ENCODE data around the gene DZIP1. TPM values are rescaled to one million over a fixed set of nuclear protein-coding genes. Genes with fewer than 3 reads are reported as not detected.
A peak's percentile ranks its signal among the peaks of the same experiment; 100 is the strongest.

DZIP1 gene
- total RNA-seq, 2 donors from 2014 or later, result not detected

DNA sequence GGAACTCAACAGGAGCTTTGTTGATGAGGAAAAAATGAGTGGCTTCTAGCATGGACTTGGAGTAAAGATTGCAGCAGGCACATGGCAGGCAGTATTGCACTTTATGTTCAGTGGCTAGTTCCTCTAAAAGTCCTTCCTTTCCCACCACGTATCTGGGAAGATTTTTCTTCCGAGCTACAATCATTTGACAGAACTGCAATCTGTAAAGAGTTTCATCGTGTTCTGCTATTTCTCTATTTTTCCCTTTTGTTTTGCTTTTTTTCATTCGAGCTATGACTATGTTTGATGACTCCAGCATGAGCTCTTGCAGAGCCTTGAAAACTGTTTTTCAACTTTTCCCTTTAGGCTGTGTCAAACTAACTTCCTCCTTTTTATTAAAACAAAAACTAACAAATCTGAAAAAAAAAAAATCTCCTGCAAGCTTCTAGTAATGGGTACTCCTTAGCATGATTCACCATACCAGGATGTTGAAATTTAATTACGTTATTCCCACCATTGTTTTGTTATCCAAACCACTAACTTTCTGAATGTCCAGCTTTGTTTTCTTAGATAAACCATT, 79.7 kb downstream of the DZIP1 start:
- no peak overlapping the region for H3K4me3 Mint-ChIP-seq
- no peak overlapping the region for H3K27ac Mint-ChIP-seq
- no peaks in the 10 kb centered on the region for H3K4me1 Mint-ChIP-seq (ENCODE audit: low read depth in 2 of 2)
- no peak for ATAC-seq
- H3K9me3 Mint-ChIP-seq, result no peaks in the 10 kb centered on the region
- DNase-seq (ENCODE audit: low spot score), result no peak
- H3K27me3 Mint-ChIP-seq, result peaks cover 13 to 38% of the 10 kb centered on the region in 2 donors
- H3K36me3 Mint-ChIP-seq, result no peaks in the 10 kb centered on the region

DNA sequence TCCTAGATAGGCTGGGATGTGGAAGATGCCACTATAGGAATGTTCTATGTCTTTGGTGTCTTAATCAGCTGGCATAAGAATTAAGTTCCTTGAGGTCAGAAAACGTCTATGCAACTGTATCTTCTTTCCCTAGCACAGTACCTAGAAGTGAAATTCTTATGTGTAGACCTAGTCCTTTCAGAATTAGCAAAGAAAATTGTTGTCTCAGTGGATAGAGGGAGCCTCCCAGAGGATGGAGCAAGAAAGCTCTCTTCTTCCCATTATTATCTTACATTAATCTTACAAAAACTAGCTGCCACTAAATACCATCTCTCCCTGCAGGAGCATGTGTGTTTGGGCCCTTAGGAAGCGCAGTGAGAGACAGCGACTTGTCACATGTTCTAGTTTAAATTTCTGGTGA, 80.4 kb downstream of the DZIP1 start:
- H3K9me3 Mint-ChIP-seq, result no peaks in the 10 kb centered on the region
- DNase-seq (ENCODE audit: low spot score) (no peak), ATAC-seq (no peak)
- peaks cover 14 to 46% of the 10 kb centered on the region in 2 donors for H3K27me3 Mint-ChIP-seq
- H3K27ac Mint-ChIP-seq, result no peak overlapping the region
- H3K36me3 Mint-ChIP-seq, result no peaks in the 10 kb centered on the region
- no peaks in the 10 kb centered on the region for H3K4me1 Mint-ChIP-seq (ENCODE audit: low read depth in 2 of 2)
- no peak overlapping the region for H3K4me3 Mint-ChIP-seq

DNA sequence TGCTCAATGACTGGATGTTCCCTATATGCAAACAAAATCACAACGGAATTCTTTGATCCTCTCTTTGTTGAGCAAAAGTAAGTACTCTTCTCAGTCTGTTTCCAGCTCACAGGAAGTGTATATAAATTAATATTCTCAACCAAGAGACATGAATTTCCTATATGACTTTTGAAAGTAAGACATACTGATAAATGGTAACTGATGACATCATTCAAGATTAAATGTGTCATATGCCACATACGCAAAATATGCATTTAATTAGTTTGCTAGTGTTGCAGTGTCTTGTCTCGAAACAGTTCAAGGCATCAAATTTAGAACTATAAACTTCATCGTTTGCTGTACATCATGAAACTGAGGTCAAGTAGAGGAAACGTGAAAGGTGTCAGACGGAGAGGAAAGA, 84.1 kb downstream of the DZIP1 start:
- H3K36me3 Mint-ChIP-seq, result no peaks in the 10 kb centered on the region

DNA sequence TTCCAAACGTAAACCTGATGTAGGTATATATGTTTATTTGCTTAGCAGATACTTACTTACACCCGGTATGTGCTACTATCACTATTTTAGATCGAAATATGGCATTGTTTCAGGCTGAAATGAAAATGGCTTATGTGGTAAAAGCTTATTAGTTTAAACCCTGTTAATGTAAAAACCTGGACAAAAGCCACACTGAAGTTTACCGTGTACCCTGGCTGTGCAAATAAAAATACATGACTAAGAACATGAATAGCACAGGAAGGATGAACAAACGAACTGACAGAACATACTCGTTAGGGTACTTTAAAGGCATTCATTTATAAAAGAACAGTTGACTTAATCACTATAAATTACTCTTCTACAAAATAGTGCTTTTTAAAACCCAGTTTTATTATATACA, 85.4 kb downstream of the DZIP1 start:
- ATAC-seq (no peak), DNase-seq (ENCODE audit: low spot score) (no peak)
- H3K4me3 Mint-ChIP-seq, result no peak overlapping the region
- H3K36me3 Mint-ChIP-seq, result no peaks in the 10 kb centered on the region
- no peak overlapping the region for H3K27ac Mint-ChIP-seq
- no peaks in the 10 kb centered on the region for H3K9me3 Mint-ChIP-seq
- H3K27me3 Mint-ChIP-seq, result peaks cover 21 to 35% of the 10 kb centered on the region in 2 donors
- H3K4me1 Mint-ChIP-seq (ENCODE audit: low read depth in 2 of 2), result no peaks in the 10 kb centered on the region

More for the DNA sequence above, 84.1 kb downstream of the DZIP1 start:
- H3K27me3 Mint-ChIP-seq, result peaks cover 15 to 32% of the 10 kb centered on the region in 2 donors
- H3K4me3 Mint-ChIP-seq, result no peak overlapping the region
- H3K4me1 Mint-ChIP-seq (ENCODE audit: low read depth in 2 of 2), result no peaks in the 10 kb centered on the region
- DNase-seq (ENCODE audit: low spot score) (no peak), ATAC-seq (no peak)
- no peaks in the 10 kb centered on the region for H3K9me3 Mint-ChIP-seq
- H3K27ac Mint-ChIP-seq, result no peak overlapping the region

DNA sequence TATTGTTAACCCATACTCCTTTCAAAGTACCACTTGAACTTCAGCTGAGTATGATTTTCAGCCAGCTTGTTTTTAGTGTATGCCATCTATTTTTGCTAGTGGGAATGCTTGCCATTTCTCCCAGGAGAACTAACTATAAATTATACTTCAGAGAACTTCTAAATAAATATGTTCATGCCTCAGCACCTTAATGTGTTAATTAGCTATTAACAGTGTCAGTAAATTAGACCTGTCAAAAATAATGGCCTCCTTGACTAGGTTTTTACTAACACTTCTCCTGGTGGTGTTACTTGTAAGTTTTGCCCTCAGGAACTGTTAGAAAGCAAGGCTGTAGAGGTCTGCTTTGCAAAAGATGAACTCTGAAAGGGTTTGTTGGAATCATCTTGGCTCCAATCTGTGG, 87.5 kb downstream of the DZIP1 start:
- no peak for DNase-seq (ENCODE audit: low spot score)
- no peaks in the 10 kb centered on the region for H3K9me3 Mint-ChIP-seq
- no peak overlapping the region for H3K27ac Mint-ChIP-seq
- no peaks in the 10 kb centered on the region for H3K36me3 Mint-ChIP-seq
- H3K4me1 Mint-ChIP-seq (ENCODE audit: low read depth in 2 of 2), result no peaks in the 10 kb centered on the region
- H3K27me3 Mint-ChIP-seq, result peaks cover 20 to 39% of the 10 kb centered on the region in 2 donors
- no peak overlapping the region for H3K4me3 Mint-ChIP-seq
- ATAC-seq, result no peak

DNA sequence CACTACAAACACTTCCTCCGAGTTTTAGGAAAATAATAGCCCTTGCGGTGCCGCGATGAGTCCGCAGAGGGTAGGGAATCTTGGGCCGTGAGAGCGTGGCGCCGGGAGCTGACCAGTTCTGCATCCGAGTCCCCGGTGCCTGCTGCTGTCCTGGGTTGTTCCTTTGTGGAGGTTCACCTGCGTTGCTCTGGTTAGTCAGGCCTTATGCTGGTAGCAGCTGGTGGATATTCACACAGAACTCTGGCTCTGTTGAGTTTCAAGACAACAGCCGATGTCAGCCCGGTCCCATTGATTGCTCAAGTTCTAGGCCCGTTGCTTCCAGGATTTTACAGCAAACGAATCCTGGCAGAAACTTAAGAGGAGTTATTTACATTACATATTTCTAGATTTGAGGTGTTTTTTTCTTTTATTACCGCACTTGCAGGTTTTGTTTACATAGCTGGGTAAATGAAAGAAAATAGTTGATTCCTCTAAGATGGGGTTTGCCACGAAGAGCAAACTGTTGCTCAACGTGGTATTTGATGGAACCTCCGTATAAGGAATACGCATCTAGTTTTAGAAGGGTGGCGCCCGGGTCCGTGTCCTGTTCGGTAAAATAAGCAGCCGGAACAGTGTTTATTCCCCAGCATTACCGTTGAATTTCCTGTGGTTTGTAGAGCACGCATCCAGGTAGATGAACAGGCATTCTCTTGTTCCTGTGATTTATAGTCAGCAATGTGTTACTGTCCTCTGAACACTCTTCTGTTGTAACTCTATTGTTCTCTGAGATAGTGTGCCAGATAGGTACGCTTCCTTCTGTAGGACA, 90.7 kb downstream of the DZIP1 start:
- DNase-seq (ENCODE audit: low spot score), result no peak
- Mint-ChIP-seq H3K4me1 (ENCODE audit: low read depth in 2 of 2) (peaks cover 0 to 3% of the 10 kb centered on the region in 2 donors), H3K27ac (no peak overlapping the region), H3K27me3 (peaks cover 38 to 49% of the 10 kb centered on the region in 2 donors), H3K36me3 (peaks cover 5% of the 10 kb centered on the region), H3K9me3 (no peaks in the 10 kb centered on the region), H3K4me3 (no peak overlapping the region)
- ATAC-seq, result no peak

DNA sequence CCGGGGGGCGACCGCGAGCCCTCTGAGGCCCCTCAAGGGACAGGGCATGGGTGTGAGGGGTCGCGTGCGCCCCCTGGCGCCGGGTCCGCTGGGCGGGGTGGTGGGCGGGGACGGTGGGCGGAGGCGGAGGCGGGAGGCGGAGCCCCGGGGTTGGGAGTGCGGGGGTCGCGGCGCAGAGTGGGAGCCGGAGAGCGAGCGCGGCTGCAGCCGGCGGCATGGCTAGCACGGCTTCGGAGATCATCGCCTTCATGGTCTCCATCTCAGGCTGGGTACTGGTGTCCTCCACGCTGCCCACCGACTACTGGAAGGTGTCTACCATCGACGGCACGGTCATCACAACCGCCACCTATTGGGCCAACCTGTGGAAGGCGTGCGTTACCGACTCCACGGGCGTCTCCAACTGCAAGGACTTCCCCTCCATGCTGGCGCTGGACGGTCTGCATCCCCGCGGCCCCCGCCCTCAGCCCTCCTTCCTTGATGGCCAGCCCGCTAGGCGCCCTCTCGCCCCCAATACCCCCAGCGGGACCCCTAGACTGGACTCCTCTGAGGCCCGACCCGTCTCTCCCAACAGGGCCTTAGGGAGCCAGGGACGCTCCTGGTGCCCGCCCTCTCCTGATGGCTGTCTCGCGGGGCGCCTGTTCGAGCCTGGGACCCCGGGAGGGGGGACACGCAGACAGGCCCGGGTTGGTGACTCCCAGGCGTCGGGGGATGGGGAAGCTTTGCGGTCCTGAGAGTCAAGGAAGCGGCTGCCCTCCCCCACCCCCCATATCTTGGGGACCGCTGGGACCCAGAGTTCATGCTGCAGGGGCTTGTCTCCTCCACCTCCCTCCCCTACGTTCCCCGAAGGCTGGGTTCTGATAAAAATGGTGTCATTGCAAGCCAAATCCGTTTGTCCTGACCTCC, 91.7 kb downstream of the DZIP1 start, which contains the start of gene CLDN10:
TSS of gene CLDN10 (plus strand) at position 182 of the 903 bp plus-strand sequence. CDS start at position 216, 34 bp downstream.
- DNase-seq (ENCODE audit: low spot score), result no peak
- Mint-ChIP-seq H3K27ac (no peak within 1 kb of the TSS), H3K36me3 (peaks cover 5% of the 10 kb centered on the region), H3K4me3 (no peak within 1 kb of the TSS), H3K27me3 (peaks cover 37 to 54% of the 10 kb centered on the region in 2 donors), H3K9me3 (no peaks in the 10 kb centered on the region), H3K4me1 (ENCODE audit: low read depth in 2 of 2) (peaks cover 0 to 3% of the 10 kb centered on the region in 2 donors)
- ATAC-seq, result peak; percentile 38 to 40

DNA sequence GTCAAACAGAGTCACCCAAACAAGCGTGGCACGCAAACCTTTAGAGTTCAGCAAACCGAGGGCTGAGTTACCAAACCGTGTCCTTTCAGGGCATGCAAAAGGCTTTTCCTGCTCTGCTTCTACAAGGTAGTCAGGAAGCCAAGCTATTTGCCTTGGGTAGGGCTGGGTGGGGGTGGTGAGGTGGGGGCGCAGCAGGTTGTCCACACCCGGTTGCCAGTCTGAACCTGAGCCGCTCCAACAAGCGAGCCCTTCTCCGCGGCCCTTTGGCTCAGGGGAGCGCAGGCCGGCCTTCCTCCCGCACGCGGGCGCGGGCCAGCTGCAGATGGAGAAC, 92.3 kb downstream of the DZIP1 start:
- Mint-ChIP-seq H3K36me3 (peaks cover 5% of the 10 kb centered on the region), H3K27me3 (peaks cover 43 to 60% of the 10 kb centered on the region in 2 donors), H3K4me3 (no peak overlapping the region), H3K9me3 (no peaks in the 10 kb centered on the region), H3K4me1 (ENCODE audit: low read depth in 2 of 2) (peaks cover 0 to 3% of the 10 kb centered on the region in 2 donors), H3K27ac (no peak overlapping the region)
- no peak for ATAC-seq
- no peak for DNase-seq (ENCODE audit: low spot score)

DNA sequence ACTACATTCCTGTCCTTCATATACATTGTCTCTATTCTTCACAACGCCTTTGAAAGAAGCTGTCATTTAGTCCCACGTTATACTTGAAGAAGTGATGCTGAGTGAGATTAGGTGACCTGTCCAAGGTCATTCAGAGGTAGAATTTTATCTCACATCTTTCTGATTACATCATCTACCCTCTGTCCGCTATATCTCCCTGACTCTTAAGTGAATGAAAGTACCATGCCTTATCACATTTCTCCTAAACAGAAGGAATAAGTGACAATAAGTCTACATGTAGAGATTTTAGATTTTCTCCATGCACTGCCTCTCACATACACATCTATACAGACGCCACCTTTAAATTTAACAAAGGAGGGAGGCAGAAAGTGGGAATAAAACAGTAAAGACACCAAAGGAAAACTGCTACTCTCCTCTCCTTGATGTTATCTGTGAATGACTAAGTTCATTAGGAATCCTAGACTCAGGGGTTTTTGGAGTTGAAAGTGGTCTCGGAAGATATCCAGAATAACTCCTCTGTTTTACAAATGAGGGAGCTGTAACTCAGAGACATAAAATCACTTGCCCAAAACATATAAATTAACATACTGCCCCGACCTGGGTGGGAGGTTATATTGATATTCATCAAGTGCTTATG, 96.9 kb downstream of the DZIP1 start:
- Mint-ChIP-seq H3K27me3 (peaks cover 31 to 47% of the 10 kb centered on the region in 2 donors), H3K9me3 (no peaks in the 10 kb centered on the region)
- no peak for ATAC-seq

DNA sequence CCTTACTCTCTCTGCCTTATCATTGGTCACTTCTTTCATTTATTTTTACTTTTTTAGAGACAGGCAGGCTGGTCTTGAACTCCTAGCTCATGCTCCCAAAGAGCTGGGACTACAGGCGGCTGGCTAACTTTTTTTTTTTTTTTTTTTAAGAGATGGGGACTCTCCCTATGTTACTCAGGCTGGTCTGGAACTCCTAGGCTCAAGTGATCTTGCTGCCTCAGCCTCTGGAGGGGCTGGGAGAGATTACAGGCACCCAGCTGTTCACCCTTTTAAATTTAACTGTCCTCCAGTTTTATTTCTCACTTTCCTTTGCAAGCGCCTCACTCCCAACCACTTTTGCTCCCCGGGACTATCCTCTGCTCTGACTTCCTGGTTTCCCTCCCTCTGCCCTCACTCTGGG, 97.6 kb downstream of the DZIP1 start:
- peaks cover 30 to 46% of the 10 kb centered on the region in 2 donors for H3K27me3 Mint-ChIP-seq
- no peak overlapping the region for H3K4me3 Mint-ChIP-seq
- ATAC-seq (no peak), DNase-seq (ENCODE audit: low spot score) (no peak)
- H3K4me1 Mint-ChIP-seq (ENCODE audit: low read depth in 2 of 2), result peaks cover 0 to 3% of the 10 kb centered on the region in 2 donors
- no peaks in the 10 kb centered on the region for H3K9me3 Mint-ChIP-seq
- no peak overlapping the region for H3K27ac Mint-ChIP-seq
- H3K36me3 Mint-ChIP-seq, result peaks cover 5% of the 10 kb centered on the region

More for the DNA sequence above, 96.9 kb downstream of the DZIP1 start:
- H3K4me3 Mint-ChIP-seq, result no peak overlapping the region
- H3K27ac Mint-ChIP-seq, result no peak overlapping the region
- peaks cover 0 to 3% of the 10 kb centered on the region in 2 donors for H3K4me1 Mint-ChIP-seq (ENCODE audit: low read depth in 2 of 2)
- DNase-seq (ENCODE audit: low spot score), result no peak
- H3K36me3 Mint-ChIP-seq, result peaks cover 5% of the 10 kb centered on the region

DNA sequence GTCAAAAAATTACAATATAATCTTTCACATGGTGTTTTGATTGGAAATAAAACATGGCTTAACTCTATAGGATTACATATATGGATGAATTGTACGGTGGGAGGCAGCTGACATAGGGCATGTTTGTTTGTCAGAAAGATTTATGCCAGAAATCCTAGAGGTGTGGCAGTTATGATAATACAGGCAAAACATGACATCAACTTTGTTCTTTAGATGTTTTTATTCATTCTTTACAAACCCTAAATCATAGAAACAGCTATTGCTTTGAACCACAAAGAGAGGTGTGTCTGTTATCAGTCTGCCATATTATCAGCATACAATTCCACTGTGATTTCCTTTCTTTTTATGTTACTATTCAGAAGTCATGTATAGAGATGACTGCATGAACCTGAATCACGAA, 100.2 kb downstream of the DZIP1 start:
- Mint-ChIP-seq H3K36me3 (no peaks in the 10 kb centered on the region), H3K27me3 (peaks cover 11 to 29% of the 10 kb centered on the region in 2 donors), H3K27ac (no peak overlapping the region), H3K9me3 (no peaks in the 10 kb centered on the region), H3K4me1 (ENCODE audit: low read depth in 2 of 2) (no peaks in the 10 kb centered on the region), H3K4me3 (no peak overlapping the region)
- ATAC-seq (no peak), DNase-seq (ENCODE audit: low spot score) (no peak)

DNA sequence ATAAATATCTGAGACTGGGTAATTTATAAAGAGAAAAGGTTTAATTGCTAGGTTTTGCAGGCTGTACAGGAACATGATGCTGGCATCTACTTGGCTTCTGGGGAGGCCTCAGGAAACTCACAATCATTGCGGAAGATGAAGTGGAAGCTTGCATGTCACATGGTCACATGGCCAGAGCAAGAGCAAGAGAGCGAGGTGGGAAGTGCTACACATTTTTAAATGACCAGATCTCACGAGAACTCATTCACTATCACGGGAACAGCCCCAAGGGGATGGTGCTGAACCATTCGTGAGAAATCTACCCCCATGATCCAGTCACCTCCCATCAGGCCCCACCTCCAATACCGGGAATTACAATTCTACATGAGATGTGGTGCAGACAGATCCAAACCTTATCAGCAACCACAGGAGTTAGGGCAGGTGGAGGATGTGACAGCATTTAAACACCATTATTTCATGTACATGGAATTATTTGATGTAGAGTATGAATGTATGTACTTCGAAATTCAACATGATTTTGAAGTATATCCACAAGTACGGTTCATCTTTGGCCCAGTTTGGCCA, 102.5 kb downstream of the DZIP1 start:
- H3K9me3 Mint-ChIP-seq, result no peaks in the 10 kb centered on the region
- ATAC-seq, result no peak

DNA sequence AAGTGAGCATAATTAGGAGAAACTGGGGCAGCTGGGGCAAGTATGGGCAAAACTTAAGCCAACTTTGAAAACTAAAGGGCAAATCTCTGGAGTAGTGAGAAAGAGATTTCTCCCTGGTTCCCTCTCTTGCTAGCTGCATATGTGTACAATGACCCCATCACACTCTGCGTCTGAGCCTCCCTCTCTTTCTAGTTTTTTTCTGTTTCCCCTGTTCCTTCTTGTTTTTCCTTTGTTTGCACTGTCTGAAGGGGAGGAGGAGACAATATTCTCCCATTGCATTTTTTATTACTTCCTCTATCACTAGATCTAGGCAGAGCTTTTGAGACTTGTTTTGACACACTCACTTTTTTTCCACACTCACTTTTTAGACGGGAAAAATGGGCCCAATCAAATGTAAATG, 103.2 kb downstream of the DZIP1 start:
- Mint-ChIP-seq H3K36me3 (no peaks in the 10 kb centered on the region), H3K27me3 (peaks cover 4 to 13% of the 10 kb centered on the region in 2 donors), H3K27ac (no peak overlapping the region), H3K4me1 (ENCODE audit: low read depth in 2 of 2) (no peaks in the 10 kb centered on the region), H3K4me3 (no peak overlapping the region), H3K9me3 (no peaks in the 10 kb centered on the region)
- ATAC-seq (no peak), DNase-seq (ENCODE audit: low spot score) (no peak)

More for the DNA sequence above, 102.5 kb downstream of the DZIP1 start:
- Mint-ChIP-seq H3K36me3 (no peaks in the 10 kb centered on the region), H3K27ac (no peak overlapping the region), H3K4me3 (no peak overlapping the region), H3K27me3 (peaks cover 0 to 19% of the 10 kb centered on the region in 2 donors), H3K4me1 (ENCODE audit: low read depth in 2 of 2) (no peaks in the 10 kb centered on the region)
- no peak for DNase-seq (ENCODE audit: low spot score)

Measured in natural killer cell treated with Interleukin-12 subunit alpha and Interleukin-12 subunit beta and Interleukin-15 and Interleukin-18, amount 100 ng/mL, for 72 hours (primary cell).